HL-60 (cell line): ENCODE data around the gene TOX2.

ENCODE experiments used
- DNase-seq, 2 experiments: peaks; one replicate each; pipeline ENCODE4 v3.0.0-alpha.2; 2010 to 2020; ENCODE audit warnings: low read depth in 1 of 2, low spot score in 1 of 2
- H3K27ac ChIP-seq: fragments of 250-450 bp; sonication (Bioruptor Pico); replicated peaks from 2 replicates; pipeline ENCODE4 v1.5.1; 2020; ENCODE audit warnings: mild to moderate bottlenecking, moderate library complexity
- H3K27me3 ChIP-seq: fragments of 250-450 bp; sonication (Bioruptor Pico); 2 replicates; pipeline ENCODE4 v1.5.1; 2021; ENCODE audit warnings: mild to moderate bottlenecking, moderate library complexity; ENCODE audit not compliant: insufficient read depth, poor library complexity, severe bottlenecking
- H3K4me3 ChIP-seq: replicated peaks from 2 replicates; pipeline ENCODE4 v1.5.1; 2011; ENCODE audit warnings: mild to moderate bottlenecking, control low read depth, low read length; ENCODE audit not compliant: insufficient read depth
- GABPA ChIP-seq: IDR thresholded peaks from 2 replicates; pipeline ENCODE4 v1.6.1; 2012; ENCODE audit warnings: low read depth
- POLR2AphosphoS5 ChIP-seq: IDR thresholded peaks from 2 replicates; pipeline ENCODE4 v1.6.1; 2012; ENCODE audit warnings: low read depth
- SPI1 ChIP-seq: IDR thresholded peaks from 2 replicates; pipeline ENCODE4 v1.6.1; 2012; ENCODE audit warnings: low read depth, mild to moderate bottlenecking, borderline replicate concordance
- TF ChIP-seq, protein P1 (sequence below): IDR thresholded peaks from one replicate; pipeline ENCODE4 v1.5.1; 2011; ENCODE audit warnings: low read length, control low read depth, inconsistent platforms; ENCODE audit not compliant: insufficient read depth
- TF ChIP-seq, protein P2 (sequence below): IDR thresholded peaks from 2 replicates; pipeline ENCODE4 v1.6.1; 2012; ENCODE audit warnings: low read depth; ENCODE audit not compliant: insufficient replicate concordance

TOX2 gene

DNA sequence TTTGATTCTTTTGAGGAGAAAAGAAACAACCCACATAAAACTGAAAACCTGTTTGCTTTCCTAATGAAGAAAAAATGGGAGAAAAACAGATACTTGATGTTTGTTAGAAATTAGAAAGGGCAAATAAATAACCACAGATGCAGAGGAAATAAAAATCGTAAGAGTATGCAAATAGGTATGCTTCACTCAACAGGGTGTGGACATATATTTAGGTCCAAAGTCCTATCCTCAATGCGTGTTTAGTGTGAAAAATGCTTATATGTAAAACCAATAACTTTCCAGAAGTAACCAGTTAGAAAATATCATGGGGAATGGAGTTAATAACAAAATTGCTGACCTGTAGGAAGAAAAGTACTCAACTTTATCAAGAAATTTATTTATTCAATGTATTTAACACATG is 135.7 kb downstream of the TOX2 start:
- Histone ChIP-seq H3K27ac (no peak overlapping the region), H3K27me3 (peaks cover 3% of the 10 kb centered on the region), H3K4me3 (no peak overlapping the region)
- TF ChIP-seq, protein P1, sequence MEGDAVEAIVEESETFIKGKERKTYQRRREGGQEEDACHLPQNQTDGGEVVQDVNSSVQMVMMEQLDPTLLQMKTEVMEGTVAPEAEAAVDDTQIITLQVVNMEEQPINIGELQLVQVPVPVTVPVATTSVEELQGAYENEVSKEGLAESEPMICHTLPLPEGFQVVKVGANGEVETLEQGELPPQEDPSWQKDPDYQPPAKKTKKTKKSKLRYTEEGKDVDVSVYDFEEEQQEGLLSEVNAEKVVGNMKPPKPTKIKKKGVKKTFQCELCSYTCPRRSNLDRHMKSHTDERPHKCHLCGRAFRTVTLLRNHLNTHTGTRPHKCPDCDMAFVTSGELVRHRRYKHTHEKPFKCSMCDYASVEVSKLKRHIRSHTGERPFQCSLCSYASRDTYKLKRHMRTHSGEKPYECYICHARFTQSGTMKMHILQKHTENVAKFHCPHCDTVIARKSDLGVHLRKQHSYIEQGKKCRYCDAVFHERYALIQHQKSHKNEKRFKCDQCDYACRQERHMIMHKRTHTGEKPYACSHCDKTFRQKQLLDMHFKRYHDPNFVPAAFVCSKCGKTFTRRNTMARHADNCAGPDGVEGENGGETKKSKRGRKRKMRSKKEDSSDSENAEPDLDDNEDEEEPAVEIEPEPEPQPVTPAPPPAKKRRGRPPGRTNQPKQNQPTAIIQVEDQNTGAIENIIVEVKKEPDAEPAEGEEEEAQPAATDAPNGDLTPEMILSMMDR: no peak
- TF ChIP-seq, protein P2, sequence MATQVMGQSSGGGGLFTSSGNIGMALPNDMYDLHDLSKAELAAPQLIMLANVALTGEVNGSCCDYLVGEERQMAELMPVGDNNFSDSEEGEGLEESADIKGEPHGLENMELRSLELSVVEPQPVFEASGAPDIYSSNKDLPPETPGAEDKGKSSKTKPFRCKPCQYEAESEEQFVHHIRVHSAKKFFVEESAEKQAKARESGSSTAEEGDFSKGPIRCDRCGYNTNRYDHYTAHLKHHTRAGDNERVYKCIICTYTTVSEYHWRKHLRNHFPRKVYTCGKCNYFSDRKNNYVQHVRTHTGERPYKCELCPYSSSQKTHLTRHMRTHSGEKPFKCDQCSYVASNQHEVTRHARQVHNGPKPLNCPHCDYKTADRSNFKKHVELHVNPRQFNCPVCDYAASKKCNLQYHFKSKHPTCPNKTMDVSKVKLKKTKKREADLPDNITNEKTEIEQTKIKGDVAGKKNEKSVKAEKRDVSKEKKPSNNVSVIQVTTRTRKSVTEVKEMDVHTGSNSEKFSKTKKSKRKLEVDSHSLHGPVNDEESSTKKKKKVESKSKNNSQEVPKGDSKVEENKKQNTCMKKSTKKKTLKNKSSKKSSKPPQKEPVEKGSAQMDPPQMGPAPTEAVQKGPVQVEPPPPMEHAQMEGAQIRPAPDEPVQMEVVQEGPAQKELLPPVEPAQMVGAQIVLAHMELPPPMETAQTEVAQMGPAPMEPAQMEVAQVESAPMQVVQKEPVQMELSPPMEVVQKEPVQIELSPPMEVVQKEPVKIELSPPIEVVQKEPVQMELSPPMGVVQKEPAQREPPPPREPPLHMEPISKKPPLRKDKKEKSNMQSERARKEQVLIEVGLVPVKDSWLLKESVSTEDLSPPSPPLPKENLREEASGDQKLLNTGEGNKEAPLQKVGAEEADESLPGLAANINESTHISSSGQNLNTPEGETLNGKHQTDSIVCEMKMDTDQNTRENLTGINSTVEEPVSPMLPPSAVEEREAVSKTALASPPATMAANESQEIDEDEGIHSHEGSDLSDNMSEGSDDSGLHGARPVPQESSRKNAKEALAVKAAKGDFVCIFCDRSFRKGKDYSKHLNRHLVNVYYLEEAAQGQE: no peak
- no peak for TF ChIP-seq SPI1
- no peak for TF ChIP-seq GABPA
- TF ChIP-seq POLR2AphosphoS5: no peak
- DNase-seq: no peak

DNA sequence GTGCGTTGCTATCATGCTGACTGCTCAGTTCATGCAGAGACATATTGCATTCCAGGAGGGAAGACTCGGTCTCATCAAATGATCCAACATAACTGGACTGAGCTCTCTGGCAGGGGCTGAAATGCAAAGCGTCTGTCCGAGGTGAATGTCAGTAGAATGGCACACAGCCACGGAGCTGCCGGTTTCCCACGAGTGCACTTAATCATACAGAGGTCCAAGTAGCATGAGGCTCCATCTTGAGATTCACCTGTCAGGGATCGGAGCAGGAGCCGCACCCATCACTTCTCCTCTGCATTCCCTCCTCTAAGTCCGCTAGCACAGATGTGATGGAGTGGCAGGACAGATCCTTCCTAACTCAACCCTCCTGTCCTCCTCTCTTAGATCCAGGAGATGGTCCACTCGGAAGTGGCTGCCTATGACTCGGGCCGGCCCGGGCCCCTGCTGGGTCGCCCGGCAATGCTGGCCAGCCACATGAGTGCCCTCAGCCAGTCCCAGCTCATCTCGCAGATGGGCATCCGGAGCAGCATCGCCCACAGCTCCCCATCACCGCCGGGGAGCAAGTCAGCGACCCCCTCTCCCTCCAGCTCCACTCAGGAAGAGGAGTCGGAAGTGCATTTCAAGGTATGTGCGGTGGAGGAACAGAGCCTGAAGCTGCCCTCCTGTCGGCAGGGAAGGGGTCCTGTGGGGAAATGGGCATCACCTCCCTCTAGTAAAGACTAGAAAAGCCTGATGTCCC is 136.4 kb downstream of the TOX2 start:
- Histone ChIP-seq H3K27ac (no peak overlapping the region), H3K27me3 (no peaks in the 10 kb centered on the region), H3K4me3 (no peak overlapping the region)
- TF ChIP-seq, protein P2: no peak
- TF ChIP-seq, protein P1: no peak
- no peak for DNase-seq

DNA sequence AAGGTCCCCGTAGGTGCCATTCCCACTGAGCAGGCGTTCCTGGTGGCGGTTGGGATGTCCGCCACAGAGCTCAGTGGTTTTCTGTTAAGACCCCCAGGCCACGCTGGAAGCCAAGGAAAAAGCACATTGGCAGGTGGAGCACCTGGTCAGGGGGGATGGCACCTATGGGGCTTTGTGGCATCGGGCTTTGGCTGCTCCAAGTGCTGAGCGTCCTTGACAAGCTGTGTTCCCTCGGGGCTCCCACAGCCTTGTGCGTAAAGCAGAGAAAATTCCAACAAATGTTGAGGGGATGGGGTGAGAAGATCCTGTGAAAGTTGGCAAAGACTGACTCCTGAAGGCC is 137.0 kb downstream of the TOX2 start:
- Histone ChIP-seq H3K27ac (no peak overlapping the region), H3K27me3 (no peaks in the 10 kb centered on the region), H3K4me3 (no peak overlapping the region)
- TF ChIP-seq POLR2AphosphoS5: no peak
- no peak for TF ChIP-seq GABPA
- no peak for TF ChIP-seq SPI1
- TF ChIP-seq, protein P2: no peak
- TF ChIP-seq, protein P1: no peak
- no peak for DNase-seq
